ENCODE data around the gene GMDS.

Gene GMDS

DNA sequence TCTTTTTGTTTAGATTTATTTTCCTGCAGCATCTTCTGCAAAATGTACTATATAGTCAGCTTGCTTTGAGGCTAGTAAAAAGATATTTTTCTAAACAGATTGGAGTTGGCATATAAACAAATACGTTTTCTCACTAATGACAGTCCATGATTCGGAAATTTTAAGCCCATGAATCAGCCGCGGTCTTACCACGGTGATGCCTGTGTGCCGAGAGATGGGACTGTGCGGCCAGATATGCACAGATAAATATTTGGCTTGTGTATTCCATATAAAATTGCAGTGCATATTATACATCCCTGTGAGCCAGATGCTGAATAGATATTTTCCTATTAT, 632.5 kb downstream of the GMDS start:
- DNase-seq (ENCODE audit: low read depth) = peak; percentile 87

DNA sequence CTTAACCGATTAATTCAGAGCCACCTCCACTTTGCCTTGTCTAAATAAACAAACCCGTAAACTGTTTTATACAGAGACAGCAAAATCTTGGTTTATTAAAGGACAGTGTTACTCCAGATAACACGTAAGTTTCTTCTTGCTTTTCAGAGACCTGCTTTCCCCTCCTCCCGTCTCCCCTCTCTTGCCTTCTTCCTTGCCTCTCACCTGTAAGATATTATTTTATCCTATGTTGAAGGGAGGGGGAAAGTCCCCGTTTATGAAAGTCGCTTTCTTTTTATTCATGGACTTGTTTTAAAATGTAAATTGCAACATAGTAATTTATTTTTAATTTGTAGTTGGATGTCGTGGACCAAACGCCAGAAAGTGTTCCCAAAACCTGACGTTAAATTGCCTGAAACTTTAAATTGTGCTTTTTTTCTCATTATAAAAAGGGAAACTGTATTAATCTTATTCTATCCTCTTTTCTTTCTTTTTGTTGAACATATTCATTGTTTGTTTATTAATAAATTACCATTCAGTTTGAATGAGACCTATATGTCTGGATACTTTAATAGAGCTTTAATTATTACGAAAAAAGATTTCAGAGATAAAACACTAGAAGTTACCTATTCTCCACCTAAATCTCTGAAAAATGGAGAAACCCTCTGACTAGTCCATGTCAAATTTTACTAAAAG, 633.0 kb downstream of the GMDS start:
- DNase-seq (ENCODE audit: low read depth) = no peak

DNA sequence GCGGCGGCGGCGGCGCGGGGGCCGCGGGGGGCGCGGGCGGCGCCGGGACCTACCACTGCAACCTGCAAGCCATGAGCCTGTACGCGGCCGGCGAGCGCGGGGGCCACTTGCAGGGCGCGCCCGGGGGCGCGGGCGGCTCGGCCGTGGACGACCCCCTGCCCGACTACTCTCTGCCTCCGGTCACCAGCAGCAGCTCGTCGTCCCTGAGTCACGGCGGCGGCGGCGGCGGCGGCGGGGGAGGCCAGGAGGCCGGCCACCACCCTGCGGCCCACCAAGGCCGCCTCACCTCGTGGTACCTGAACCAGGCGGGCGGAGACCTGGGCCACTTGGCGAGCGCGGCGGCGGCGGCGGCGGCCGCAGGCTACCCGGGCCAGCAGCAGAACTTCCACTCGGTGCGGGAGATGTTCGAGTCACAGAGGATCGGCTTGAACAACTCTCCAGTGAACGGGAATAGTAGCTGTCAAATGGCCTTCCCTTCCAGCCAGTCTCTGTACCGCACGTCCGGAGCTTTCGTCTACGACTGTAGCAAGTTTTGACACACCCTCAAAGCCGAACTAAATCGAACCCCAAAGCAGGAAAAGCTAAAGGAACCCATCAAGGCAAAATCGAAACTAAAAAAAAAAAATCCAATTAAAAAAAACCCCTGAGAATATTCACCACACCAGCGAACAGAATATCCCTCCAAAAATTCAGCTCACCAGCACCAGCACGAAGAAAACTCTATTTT, 633.7 kb downstream of the GMDS start:
- peak; percentile 38 for DNase-seq (ENCODE audit: low read depth)

DNA sequence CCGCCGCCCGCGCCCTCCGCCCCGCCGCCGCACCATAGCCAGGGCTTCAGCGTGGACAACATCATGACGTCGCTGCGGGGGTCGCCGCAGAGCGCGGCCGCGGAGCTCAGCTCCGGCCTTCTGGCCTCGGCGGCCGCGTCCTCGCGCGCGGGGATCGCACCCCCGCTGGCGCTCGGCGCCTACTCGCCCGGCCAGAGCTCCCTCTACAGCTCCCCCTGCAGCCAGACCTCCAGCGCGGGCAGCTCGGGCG, 634.2 kb downstream of the GMDS start:
- DNase-seq (ENCODE audit: low read depth) = peak; percentile 54

DNA sequence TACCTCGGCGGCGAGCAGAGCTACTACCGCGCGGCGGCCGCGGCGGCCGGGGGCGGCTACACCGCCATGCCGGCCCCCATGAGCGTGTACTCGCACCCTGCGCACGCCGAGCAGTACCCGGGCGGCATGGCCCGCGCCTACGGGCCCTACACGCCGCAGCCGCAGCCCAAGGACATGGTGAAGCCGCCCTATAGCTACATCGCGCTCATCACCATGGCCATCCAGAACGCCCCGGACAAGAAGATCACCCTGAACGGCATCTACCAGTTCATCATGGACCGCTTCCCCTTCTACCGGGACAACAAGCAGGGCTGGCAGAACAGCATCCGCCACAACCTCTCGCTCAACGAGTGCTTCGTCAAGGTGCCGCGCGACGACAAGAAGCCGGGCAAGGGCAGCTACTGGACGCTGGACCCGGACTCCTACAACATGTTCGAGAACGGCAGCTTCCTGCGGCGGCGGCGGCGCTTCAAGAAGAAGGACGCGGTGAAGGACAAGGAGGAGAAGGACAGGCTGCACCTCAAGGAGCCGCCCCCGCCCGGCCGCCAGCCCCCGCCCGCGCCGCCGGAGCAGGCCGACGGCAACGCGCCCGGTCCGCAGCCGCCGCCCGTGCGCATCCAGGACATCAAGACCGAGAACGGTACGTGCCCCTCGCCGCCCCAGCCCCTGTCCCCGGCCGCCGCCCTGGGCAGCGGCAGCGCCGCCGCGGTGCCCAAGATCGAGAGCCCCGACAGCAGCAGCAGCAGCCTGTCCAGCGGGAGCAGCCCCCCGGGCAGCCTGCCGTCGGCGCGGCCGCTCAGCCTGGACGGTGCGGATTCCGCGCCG, 634.7 kb downstream of the GMDS start:
- DNase-seq (ENCODE audit: low read depth) = peak; percentile 58

DNA sequence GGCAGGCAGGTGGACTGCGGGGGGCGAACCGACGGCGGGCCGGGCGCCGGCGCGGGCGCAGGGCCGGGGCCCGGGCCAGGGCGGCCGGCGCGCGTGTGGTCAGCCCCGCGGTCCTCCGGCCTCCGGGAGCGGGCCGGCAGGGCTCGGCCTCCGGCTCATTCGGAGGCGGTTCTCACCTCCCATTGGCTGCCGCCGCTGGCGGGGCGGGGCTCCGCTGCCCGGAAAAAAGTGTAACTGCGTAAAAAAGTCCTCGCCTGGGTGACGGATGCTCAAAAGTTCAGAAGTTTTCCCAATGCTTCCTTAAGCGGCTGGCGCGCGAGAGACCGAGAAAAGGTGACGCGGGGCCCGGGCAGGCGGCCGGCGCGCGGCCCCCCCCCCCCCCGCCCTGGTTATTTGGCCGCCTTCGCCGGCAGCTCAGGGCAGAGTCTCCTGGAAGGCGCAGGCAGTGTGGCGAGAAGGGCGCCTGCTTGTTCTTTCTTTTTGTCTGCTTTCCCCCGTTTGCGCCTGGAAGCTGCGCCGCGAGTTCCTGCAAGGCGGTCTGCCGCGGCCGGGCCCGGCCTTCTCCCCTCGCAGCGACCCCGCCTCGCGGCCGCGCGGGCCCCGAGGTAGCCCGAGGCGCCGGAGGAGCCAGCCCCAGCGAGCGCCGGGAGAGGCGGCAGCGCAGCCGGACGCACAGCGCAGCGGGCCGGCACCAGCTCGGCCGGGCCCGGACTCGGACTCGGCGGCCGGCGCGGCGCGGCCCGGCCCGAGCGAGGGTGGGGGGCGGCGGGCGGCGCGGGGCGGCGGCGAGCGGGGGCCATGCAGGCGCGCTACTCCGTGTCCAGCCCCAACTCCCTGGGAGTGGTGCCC, 635.5 kb downstream of the GMDS start, which contains the start of gene FOXC1:
TSS of gene FOXC1 (plus strand) at position 268 of the 849 bp plus-strand sequence. CDS start at position 799, 531 bp downstream.
- DNase-seq (ENCODE audit: low read depth) = peak; percentile 95

DNA sequence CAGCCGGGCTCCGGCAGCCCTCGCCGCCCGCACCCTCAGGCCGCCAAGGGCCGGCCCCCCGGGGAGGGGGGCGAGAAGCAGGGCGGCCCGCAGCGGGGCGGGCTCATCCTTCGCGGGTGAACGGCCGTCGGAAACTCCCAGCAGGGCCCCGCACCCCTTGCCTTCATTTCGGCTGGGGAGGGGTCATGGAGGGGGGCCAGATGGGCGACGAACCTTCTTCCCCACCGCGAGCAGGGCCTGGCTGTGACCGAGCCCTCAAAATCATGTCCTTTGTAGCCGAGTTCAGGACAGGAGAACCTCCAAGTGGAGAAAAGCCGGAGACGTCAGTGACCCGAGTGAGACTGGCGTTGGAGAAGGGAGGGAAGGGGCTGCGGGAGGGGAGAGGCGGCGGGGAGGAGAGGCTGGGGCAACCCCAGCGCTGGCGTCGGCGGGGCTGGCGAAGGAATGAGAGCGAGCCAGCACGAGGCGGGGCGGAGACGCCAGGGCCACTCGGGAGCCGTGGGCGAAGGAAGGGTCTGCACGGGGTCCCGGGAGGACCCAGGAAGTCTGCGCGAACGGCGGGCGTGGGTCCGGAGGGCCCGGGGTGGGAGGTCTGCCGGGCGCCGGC, 636.3 kb downstream of the GMDS start:
- DNase-seq (ENCODE audit: low read depth) = peak; percentile 47

DNA sequence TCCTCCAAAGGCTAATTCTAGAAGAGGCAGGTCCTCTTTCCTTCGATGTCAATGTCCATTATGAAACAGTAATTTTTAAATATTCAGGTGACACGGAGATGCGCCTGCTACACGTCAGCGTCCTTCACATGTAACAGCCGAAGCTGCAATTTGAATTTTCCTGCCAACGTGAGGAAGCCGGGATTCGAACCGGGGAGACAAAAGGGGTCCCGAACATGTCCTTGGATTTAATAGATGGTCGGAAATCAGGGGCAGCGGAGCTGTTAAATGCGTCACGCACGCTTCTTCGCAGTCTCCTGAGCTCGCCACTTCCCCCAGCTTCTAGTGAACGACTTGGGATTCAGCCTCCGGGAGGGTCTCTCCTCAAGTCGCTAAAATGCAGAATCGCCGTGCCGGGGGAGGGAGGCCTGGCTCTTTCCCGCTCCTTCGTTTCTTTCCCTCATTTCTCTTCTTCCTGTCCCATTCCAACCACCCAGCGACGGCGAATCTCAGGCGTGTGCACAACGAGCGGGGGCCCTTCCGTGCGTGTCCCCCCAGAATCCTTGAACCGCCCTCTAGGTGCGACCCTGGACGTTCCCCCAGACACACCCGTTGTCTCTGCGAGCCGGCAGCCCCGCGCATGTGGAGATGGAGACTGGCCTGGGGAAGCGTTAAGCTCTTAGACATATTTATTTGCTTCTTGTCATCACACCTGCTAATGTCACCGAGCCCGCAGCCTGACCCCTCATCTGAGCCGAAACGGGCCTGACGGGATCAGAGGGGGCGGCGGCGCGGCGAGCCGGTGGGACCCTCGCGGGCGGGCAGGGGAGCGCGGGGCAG, 637.0 kb downstream of the GMDS start:
- DNase-seq (ENCODE audit: low read depth) = no peak

DNA sequence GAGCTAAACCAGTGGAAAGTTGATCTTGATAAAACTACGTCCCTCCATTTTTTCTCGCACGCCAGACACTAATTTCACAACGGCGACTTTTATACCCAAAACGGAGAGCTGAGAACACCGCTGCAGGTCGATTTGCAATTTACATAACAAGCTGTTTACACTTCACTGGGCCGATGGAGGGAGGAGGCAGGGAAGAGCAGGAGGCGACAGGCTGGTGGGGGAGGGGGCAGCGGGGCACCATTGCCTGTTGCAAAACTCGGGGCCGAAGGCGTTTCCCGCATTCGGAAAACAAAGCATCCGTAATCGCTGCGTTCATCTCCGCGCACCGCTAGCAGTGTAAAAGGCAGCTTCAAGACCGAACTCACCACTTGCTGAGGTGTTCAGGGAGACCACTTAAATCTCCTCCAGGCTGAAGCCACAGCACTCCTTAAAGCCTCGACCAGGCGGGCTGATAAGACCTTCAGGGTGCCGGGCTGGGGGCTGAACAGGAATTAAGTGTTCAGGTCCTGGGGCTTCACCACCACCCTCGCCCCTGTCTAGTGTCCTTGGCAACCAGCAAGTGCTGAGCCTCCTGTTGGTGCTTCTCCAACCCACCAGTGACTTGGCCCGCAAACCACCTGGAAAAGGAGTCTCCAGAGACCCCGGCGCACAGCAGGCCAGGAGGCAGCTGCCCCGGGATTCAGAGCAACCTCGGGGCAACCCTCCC, 637.7 kb downstream of the GMDS start:
- DNase-seq (ENCODE audit: low read depth) = no peak

DNA sequence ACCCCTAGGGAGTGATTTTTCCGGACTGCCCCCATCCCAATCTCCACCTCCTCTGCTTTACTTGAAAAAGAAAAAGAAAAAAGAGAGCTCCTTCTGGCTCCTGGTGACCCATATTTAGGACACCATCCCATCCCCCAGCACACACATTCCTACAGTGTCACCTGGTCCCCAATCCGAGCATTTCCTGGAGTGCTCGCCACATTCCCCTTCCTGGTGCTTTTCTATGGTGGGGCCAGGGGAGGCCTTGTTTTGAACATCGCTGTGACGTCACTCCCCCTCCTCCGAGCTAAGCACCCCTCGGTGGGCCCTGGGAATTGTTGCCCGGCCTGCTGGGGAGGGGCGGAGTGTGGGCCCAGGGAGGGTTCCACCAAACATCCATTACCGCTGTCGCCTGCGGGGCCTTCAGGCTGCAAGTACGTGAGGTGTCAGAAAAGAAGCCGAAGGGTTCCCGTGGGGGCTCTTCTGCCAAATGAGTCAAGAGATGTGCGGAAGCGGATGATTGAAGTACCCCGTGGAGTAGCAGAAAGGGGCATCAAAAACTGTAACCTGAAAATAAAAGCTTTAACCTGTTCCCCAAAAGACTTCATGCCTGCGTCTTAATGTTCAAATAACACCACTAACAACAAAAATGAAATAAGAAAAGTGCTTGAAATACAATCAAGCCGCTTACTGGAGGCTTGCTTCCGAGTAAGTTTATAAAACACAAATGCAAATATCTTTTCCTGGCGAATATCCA, 638.5 kb downstream of the GMDS start:
- DNase-seq (ENCODE audit: low read depth) = no peak

DNA sequence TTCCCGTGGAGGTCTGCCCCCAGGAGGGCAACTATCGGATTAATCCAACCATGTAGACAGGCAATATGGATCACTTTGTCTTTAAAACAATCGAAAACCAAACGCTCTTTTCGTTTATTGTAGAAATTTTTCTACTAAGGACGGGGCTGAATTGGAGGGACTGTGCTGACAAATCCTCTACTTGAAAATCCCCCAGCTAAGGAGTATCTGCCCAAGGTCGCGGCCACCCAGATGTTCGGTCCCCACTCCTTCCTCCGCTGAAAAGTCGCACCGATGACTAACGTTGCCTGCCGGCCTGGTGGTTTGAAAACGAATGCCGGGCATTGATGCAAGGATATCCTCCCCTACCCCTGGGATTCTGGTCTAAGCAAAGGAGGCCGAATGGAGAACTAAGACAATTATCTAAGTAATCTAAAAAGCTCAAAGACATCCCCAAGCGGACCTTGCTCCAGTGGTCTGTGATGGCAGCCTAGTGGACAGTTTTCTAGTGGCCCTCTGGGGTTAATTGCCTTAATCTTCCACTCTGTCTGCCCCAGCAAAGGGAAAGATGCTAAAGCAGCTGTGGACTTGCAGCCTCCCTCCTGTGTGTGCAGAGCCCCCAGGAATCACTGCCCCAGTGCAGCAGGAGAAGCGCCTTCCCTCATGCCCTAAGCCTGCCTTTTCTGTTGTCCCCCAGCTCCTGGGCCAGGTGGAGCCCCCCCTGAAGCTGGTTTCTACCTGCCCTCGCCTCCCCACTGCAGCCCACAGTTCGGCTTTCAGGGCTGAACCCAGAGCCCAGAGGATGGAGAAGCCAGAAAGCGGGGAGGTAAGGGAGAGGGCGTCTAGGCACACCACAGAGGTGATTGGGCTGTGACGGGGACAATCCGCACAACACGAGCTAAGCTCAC, 639.3 kb downstream of the GMDS start:
- DNase-seq (ENCODE audit: low read depth) = peak; percentile 37

DNA sequence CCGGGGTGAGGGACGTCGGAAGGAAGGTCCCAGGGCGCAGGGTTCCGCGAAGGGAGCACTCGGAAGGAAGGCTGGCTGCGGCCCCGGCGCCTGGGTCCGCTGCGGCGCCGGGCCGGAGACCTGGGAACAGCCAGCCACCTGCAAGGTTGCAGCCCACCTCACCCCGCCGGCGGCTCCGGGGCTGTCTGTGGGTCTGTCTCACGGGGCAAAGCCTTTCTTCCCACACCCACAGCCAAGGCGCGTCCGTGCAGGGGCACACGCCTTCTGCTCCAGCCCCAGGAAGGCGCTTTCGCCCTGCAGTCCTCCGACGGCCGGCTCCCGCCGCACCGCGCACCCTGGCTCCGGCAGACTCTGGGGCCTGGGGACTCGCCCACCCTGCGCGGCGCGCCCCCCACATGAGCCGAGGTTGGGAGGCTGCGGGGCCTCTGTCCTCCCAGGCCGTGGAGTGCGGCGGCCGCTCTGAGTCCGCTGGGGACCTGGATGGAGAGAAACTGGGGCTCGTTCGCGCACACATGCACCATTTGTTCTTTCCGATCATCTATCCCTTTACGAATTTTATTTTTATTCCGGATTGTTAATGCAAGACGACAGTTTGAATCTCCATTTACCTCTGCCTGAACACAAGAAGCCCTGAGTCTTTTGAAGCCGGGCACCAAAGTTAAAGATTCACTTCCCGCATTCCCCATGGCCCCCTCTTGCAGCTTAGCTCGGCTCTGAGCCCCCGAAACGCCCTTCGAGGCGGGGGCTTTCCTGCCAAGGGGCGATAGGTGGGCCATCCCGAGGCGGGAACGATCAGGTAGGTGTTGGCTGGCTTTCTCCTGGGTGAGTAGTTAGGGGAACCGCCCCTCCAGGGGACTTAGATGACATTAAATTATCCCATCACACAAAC, 640.2 kb downstream of the GMDS start:
- DNase-seq (ENCODE audit: low read depth) = no peak

DNA sequence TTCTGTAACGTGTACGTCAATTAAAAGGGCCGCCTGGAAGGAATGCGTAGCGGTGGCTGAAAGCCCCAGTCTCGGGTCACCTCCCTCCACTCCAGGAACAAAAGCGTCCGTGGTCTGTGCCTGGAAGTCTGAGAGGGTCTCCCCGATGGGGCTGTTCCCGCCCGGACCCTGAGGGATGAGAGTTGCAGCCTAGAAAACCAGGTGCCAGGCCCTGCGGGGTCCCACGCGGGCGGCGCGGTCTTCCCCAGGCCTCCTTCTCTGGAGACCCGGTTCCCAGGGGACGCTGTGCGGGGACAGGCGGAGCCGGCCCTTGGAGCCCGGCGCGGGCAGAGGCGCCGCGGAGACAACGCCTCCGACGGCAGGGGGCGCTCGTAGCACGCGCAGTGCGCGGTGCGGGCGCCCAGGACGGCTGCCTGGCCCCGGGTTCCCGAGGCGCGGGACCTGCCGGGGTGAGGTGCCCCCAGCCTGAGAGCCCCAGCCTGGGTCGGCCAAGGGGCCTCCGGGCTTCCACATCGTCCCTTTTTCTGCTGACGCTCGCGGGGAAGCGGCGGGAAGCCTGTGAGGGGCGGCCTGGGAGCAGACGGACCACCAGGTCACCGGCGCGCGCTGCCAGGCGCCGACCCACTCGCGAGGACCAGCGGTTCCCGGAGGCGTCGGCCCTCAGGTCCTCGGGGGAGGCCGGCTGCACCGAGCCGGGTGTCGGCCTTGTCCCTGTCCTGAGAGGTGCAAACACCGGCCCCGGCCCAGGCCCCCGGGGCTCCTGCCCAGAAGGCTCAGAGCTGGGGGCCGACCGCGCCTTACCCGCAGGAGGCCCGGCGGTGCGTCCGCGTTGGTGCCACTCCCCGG, 641.0 kb downstream of the GMDS start:
- DNase-seq (ENCODE audit: low read depth) = peak; percentile 60

DNA sequence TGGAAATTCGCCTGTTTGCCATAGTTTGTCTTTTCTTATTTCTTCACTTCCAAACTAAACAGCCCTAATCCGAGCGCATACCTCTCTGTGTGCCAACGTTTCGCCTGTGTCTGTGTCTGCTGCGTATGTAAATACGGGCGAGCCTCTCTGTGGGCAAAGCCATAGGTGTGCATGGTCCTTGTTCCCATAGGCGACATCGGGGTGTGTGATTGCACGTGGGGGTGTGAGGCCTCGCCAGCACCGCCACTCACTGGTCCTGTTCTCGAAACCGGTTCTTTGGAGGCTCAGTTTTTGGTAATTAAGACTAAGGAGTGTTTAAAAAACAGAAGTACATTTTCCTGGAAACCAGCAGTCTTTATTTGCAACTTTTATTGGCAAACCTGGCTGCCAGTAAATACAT, 641.7 kb downstream of the GMDS start:
- DNase-seq (ENCODE audit: low read depth) = no peak

DNA sequence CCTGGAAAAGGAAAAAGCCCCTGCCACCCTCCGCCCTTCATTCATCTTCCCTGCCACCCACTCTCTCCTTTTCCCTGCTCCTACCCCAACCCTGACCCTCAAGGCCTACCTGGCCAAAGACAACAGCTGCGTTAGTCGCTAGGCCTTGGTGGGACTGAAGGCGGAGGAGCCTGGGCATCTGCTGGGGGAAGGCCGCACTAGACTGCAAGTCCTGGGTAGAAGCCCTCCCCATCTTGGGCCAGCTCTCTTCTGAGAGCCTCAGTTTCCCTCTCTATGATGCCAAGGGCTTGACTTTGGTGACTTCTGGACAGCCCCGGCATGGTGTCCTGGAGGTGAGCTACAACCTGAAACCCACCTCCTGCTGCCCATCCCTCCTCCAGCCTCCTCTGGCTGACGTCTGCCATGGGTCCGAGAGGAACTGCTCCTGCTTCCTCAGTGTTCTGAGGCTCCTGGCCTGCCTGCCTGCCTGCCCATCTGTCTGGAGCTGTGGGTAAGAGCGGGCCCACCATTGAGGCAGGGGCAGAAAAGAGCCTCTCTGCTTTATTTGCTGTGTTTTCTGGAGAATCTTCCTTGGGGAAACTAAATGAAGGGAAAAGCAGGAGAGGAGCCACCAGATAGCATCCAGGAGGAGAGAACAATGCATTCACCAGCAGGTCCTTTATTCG, 643.2 kb downstream of the GMDS start:
- no peak for DNase-seq (ENCODE audit: low read depth)

Measured in EH (cell line).